RWPE2 (cell line): ENCODE measurements around the gene ANTXR1.

Experiments
- ATAC-seq: fragments of 200-7000 bp; cut with Tn5 transposase; 3 replicates; pipeline ENCODE4 v1.9.1; 2021; ENCODE audit warnings: low read depth
- DNase-seq: peaks from one replicate; pipeline ENCODE4 v3.0.0-alpha.2; 2020; ENCODE audit warnings: low spot score
- H3K27ac ChIP-seq: fragments of 450-650 bp; 2 replicates; pipeline ENCODE4 v1.5.1; 2017; ENCODE audit warnings: mild to moderate bottlenecking; ENCODE audit not compliant: poor library complexity, severe bottlenecking
- H3K27me3 ChIP-seq: fragments of 250-450 bp; sonication (Bioruptor Pico); 2 replicates; pipeline ENCODE4 v1.5.1; 2021; ENCODE audit warnings: mild to moderate bottlenecking, moderate library complexity; ENCODE audit not compliant: insufficient read depth, poor library complexity, severe bottlenecking
- H3K36me3 ChIP-seq: fragments of 250-450 bp; sonication (Bioruptor Pico); 2 replicates; pipeline ENCODE4 v1.5.1; 2020; ENCODE audit warnings: low read depth, mild to moderate bottlenecking, moderate library complexity
- H3K4me1 ChIP-seq: fragments of 250-450 bp; sonication (Bioruptor Pico); 2 replicates; pipeline ENCODE4 v1.5.1; 2021; ENCODE audit warnings: mild to moderate bottlenecking, moderate library complexity; ENCODE audit not compliant: insufficient read depth, poor library complexity, severe bottlenecking
- H3K4me3 ChIP-seq: fragments of 250-450 bp; sonication (Bioruptor Pico); 2 replicates; pipeline ENCODE4 v1.5.1; 2021; ENCODE audit warnings: mild to moderate bottlenecking, moderate library complexity; ENCODE audit not compliant: severe bottlenecking
- H3K9me3 ChIP-seq: fragments of 250-450 bp; sonication (Bioruptor Pico); 2 replicates; pipeline ENCODE4 v1.5.1; 2021; ENCODE audit warnings: mild to moderate bottlenecking, moderate library complexity; ENCODE audit not compliant: severe bottlenecking
- TF ChIP-seq, protein P1 (sequence below): fragments of 450-650 bp; IDR thresholded peaks from one replicate; pipeline ENCODE4 v1.5.1; 2017; ENCODE audit warnings: mild to moderate bottlenecking, moderate library complexity; ENCODE audit not compliant: poor library complexity, severe bottlenecking

The ANTXR1 gene

DNA sequence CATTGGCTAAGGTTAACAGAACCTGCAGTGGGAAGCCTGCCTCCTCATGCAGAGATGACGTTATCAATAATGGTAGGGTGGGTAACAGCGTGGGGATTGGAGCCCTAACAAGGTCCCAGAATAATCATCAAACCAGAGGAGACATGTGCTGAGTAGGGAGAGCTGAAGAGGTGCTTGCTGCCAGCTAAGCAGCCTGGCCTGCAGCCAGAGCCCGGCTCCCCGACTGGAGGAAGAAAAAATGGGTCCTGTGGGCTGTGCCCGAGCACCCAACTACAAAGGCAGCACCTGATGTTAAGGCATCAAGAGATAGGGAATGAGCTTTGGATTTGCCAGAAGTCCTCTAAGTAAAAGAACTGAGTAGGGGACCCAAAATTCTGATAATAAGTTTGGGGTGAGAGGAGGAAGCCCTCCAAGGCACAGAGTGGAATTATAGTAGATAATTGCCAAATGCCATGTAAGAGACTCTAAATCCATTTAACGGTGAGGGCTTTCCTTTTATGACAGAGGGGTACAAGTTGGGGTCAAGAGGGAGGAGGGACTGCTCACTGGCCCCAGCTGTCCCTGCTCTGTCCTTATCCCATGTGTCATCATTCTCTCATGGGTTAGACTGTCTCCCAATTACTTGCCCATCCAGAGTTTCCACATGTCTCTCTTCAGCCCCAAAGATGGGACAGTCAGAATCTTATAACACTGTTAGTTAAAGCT is 156.1 kb downstream of the ANTXR1 start:
- no peak overlapping the region for H3K4me3 ChIP-seq
- H3K4me1 ChIP-seq, result peaks cover 5% of the 10 kb centered on the region
- H3K9me3 ChIP-seq, result no peaks in the 10 kb centered on the region
- peaks cover 5% of the 10 kb centered on the region; the same call in 1 of the 2 replicates for H3K36me3 ChIP-seq
- DNase-seq, result no peak
- no peak for ATAC-seq
- TF ChIP-seq, protein P1, sequence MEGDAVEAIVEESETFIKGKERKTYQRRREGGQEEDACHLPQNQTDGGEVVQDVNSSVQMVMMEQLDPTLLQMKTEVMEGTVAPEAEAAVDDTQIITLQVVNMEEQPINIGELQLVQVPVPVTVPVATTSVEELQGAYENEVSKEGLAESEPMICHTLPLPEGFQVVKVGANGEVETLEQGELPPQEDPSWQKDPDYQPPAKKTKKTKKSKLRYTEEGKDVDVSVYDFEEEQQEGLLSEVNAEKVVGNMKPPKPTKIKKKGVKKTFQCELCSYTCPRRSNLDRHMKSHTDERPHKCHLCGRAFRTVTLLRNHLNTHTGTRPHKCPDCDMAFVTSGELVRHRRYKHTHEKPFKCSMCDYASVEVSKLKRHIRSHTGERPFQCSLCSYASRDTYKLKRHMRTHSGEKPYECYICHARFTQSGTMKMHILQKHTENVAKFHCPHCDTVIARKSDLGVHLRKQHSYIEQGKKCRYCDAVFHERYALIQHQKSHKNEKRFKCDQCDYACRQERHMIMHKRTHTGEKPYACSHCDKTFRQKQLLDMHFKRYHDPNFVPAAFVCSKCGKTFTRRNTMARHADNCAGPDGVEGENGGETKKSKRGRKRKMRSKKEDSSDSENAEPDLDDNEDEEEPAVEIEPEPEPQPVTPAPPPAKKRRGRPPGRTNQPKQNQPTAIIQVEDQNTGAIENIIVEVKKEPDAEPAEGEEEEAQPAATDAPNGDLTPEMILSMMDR, result no peak
- no peaks in the 10 kb centered on the region for H3K27me3 ChIP-seq
- no peak overlapping the region for H3K27ac ChIP-seq

DNA sequence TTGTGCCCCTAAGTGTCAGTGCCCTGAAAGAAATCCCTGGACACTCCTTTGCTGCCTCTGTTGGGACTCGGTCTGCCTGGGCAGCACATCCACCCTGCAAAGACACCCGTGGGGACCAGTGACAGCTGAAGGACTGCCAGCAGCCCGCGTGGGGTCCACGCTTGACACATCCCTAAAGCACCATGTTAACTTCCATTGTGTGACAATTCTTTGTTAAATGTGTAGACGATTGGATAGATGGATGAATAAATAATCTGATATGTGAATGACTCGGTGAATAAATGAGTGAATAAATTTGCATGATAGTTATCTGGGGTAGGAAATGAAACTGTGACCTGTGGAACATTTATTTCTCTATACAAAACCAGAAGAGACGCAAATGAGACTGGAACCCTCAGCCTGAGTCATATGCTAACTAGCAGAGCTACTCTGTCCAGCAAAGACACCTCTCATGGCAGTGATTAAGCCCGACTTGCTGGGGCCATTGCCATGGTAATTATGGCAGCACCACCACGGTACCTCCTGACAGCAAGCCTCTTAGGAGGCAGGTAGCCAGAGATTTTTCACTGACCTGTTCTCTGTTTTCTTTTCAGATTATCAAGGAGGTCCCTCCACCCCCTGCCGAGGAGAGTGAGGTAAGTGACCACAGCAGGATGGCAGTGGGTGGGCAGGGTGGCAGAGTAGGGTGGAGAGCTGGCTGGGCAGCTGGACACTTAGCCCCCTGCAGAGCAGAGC is 156.8 kb downstream of the ANTXR1 start:
- Histone ChIP-seq H3K4me1 (no peaks in the 10 kb centered on the region), H3K9me3 (no peaks in the 10 kb centered on the region), H3K27ac (no peak overlapping the region), H3K36me3 (peaks cover 5% of the 10 kb centered on the region; the same call in 1 of the 2 replicates), H3K27me3 (no peaks in the 10 kb centered on the region), H3K4me3 (no peak overlapping the region)
- DNase-seq (no peak), ATAC-seq (no peak)
- TF ChIP-seq, protein P1, result no peak

DNA sequence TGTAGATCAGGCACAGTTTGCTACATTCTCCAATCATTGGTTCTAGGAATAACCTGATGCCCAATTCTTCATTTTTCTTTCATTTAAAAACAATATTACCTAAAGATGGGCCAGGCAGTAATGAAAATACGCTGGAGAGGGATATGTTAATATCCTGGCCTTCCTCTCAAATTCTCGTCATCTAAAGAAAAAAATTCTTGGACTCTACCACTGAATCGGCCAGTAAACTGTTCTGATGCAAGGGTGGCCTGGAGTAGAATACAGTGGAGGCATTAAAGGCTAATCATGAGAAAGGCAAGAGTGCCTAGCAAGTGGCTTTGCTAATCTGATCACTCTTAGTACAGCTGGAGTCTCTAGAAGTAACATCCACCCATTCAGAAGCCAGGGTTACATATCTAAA is 157.7 kb downstream of the ANTXR1 start:
- no peak for ATAC-seq
- Histone ChIP-seq H3K27ac (no peak overlapping the region), H3K4me3 (no peak overlapping the region), H3K27me3 (no peaks in the 10 kb centered on the region), H3K36me3 (peaks cover 5% of the 10 kb centered on the region; the same call in 1 of the 2 replicates), H3K4me1 (no peaks in the 10 kb centered on the region), H3K9me3 (no peaks in the 10 kb centered on the region)
- DNase-seq, result no peak
- TF ChIP-seq, protein P1, result no peak

DNA sequence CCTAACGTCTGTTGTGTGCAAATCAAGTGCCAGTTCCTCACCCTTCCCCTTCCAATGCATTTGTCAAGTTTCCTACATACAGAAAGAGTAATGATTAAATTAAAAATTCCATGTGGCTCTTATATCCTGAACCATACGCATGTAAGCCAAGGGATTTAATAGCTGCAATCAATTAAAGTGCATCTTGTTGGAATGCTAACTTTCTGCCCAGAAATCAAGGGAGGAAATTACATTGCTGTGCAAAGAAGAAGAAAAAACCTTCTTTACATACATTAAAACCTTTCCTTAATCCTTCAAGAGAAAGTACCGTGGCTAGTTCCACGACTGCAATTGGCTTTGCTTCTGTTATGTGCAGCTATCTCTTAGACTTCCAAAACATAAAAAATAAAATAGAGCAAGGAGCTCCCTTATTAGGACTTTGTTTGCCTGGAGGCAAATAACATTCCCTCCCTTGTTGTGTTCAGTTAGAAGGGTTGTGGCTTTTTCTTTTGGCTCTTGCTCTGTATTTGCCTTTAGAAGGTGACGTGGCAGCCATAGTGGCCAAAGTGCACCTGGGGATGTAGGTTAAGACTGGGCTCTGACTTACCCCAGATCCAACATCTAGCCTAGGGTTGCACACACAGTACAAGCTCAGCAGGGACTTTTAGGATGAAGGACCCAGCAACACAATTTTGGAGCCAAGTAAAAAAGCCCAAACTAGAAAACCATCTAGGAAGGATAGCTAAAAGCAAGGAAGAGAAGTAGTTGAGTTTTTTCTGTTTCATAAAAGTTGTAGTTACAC is 158.3 kb downstream of the ANTXR1 start:
- ATAC-seq, result no peak
- Histone ChIP-seq H3K36me3 (peaks cover 5% of the 10 kb centered on the region; the same call in 1 of the 2 replicates), H3K27ac (no peak overlapping the region), H3K9me3 (no peaks in the 10 kb centered on the region), H3K27me3 (no peaks in the 10 kb centered on the region), H3K4me3 (no peak overlapping the region), H3K4me1 (no peaks in the 10 kb centered on the region)
- TF ChIP-seq, protein P1, result no peak
- DNase-seq, result no peak
